Lower lobe of right lung (tissue), 2 donors: ENCODE measurements around the gene HPCAL1. TPM values are rescaled to one million over a fixed set of nuclear protein-coding genes. Genes with fewer than 3 reads are reported as not detected.

Experiments
- ATAC-seq, 2 donors: fragments of 200-7000 bp; cut with Tn5 transposase; one replicate each; pipeline ENCODE4 v1.9.1; 2020 to 2022; ENCODE audit warnings: mild to moderate bottlenecking in 2 of 2, moderate library complexity in 2 of 2
- DNase-seq: peaks from one replicate; pipeline ENCODE4 v3.0.0-alpha.2; 2020
- H3K27ac ChIP-seq: fragments of 200-600 bp; one replicate; pipeline ENCODE4 v1.8.0; 2022
- H3K27me3 ChIP-seq: fragments of 200-600 bp; one replicate; pipeline ENCODE4 v1.8.0; 2022; ENCODE audit warnings: low read depth
- H3K36me3 ChIP-seq: fragments of 200-600 bp; one replicate; pipeline ENCODE4 v1.8.0; 2022; ENCODE audit warnings: mild to moderate bottlenecking
- H3K4me1 ChIP-seq: fragments of 200-600 bp; one replicate; pipeline ENCODE4 v1.8.0; 2022
- H3K4me3 ChIP-seq: fragments of 200-600 bp; one replicate; pipeline ENCODE4 v1.8.0; 2022; ENCODE audit warnings: mild to moderate bottlenecking
- H3K9me3 ChIP-seq: fragments of 200-600 bp; one replicate; pipeline ENCODE4 v1.8.0; 2022
- CTCF ChIP-seq: fragments of 200-600 bp; IDR thresholded peaks from one replicate; pipeline ENCODE4 v1.8.0; 2022; ENCODE audit warnings: antibody characterized with exemption, mild to moderate bottlenecking
- intact Hi-C: fragments of 100-400 bp; cut with DNase I; formaldehyde crosslinking; loops from one replicate; pipeline ENCODE4 v1.11.0; 2022
- total RNA-seq: library from RNA; stranded (reverse); fragmentation: NEBNext Ultra II Directional; extraction: Animal tissue kit (Norgen Biotek cat#: 25700); gene quantifications from one replicate; pipeline ENCODE4 v1.2.1, GENCODE V29; 2021
- donor health status: DM: no; HTN: yes; CAD: no; lungs with severe emphysema.

The HPCAL1 gene
- total RNA-seq, 1 donor from 2014 or later, result 132 TPM

DNA sequence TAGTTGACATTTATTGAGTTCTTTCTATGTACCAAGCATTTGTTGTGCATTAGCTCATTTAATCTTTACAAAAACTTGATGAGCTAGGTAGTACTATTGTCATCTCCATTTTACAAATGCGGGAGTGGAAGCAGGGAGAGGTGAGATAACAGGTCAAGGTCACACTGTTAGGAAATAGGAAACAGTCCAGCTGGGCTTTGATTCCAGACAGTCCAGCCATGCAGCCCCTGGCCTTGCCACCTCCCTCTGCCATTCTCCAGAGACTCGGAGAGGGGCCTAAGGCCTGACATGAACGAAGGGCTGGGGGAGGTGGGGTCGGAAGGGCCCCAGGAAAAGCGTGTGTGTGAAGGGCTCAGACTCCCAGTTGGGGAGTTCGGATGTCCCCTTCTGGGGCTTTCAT, 89.8 kb downstream of the HPCAL1 start:
- no peak for DNase-seq
- TF ChIP-seq CTCF, result no peak
- Histone ChIP-seq H3K36me3 (peaks cover 1% of the 10 kb centered on the region), H3K4me3 (no peak overlapping the region), H3K27me3 (no peaks in the 10 kb centered on the region), H3K9me3 (no peaks in the 10 kb centered on the region), H3K27ac (peak overlapping the region; percentile 47), H3K4me1 (peaks cover 86% of the 10 kb centered on the region)
- ATAC-seq, result no peak
- intact Hi-C loops, result no loop called here

DNA sequence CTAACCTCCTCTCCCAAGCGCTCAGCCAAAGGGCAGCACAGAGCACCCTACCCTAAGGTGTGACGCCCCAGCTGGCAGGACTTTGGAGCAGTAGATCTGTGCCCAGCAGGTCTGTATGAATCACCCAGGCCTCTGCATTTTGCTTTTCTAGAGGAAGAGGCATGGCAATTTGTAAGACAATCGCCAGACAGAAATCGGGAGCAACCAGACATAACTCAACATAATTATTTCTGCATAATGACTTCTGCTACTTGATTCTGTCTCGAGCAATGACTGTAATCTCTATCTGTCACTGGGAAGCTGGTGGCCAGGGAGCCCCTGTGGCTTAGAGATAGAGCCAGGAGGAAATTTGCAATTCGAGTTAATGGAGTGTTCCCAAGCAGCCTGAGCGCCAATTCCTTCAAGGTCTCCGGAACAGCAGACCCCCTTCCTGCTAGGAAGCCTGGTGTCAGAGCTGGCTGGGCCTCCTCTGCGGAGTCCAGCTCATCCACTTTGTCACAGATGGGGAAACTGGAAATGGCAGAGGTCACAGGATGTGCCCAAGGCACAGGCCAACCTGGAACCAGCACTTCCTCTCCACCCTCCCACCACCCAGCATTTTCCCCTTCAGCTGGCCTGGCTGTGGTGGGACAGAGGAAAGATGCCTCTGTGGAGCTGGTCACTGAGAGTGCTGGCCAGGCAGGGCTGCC, 90.4 kb downstream of the HPCAL1 start:
- Histone ChIP-seq H3K4me1 (peaks cover 86% of the 10 kb centered on the region), H3K27me3 (no peaks in the 10 kb centered on the region), H3K9me3 (no peaks in the 10 kb centered on the region), H3K27ac (peak overlapping the region; percentile 47), H3K36me3 (peaks cover 7% of the 10 kb centered on the region), H3K4me3 (no peak overlapping the region)
- intact Hi-C loops, result no loop called here
- TF ChIP-seq CTCF, result no peak
- no peak for DNase-seq
- no peak for ATAC-seq

DNA sequence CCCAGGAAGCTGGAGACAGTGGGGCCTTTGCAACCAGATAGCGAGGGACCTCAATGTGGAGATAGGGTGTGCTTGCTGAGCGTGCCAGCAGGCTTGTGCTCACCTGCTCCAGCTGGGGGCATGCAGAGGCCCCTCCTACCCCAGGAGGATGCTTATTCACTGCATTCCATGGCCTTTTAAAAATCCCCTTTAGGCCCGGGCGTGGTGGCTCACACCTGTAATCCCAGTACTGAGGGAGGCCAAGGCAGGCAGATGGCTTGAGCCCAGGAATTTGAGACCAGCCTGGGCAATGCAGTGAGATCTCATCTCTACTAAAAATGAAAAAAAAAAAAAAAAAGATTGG, 90.9 kb downstream of the HPCAL1 start:
- DNase-seq (no peak), ATAC-seq (no peak)
- Histone ChIP-seq H3K27ac (peak overlapping the region; percentile 47), H3K4me3 (no peak overlapping the region), H3K27me3 (no peaks in the 10 kb centered on the region), H3K9me3 (no peaks in the 10 kb centered on the region), H3K4me1 (peaks cover 86% of the 10 kb centered on the region), H3K36me3 (peaks cover 7% of the 10 kb centered on the region)
- no peak for TF ChIP-seq CTCF
- intact Hi-C loops, result no loop called here

DNA sequence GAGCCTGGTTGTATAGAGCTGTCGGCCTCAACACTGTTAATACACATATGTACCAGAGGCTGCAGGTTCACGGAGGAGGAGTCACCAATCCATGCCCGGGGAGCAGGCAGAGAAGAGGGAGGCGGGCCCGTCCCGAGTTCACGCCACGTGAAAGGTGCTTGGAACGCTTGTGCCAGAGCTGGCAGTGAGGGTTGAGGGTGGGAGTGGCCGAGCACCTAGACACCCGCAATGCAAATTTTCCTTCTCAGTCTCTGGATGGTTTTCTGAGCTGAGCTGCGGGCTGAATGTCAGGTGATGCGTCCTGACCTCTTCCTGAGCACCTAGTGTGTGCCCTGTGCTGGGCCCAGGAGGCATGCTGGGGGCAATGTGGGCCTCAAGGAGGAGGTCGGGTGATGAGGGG, 93.2 kb downstream of the HPCAL1 start:
- TF ChIP-seq CTCF, result no peak
- H3K36me3 ChIP-seq, result peaks cover 17% of the 10 kb centered on the region
- H3K27ac ChIP-seq, result no peak overlapping the region
- no peak overlapping the region for H3K4me3 ChIP-seq
- H3K9me3 ChIP-seq, result no peaks in the 10 kb centered on the region
- ATAC-seq (peak; percentile 64 to 79), DNase-seq (peak; percentile 81)
- H3K4me1 ChIP-seq, result peaks cover 80% of the 10 kb centered on the region
- no peaks in the 10 kb centered on the region for H3K27me3 ChIP-seq
- intact Hi-C loops, result no loop called here

GRCh38 chr2:10396464-10396863, 93.8 kb downstream of the HPCAL1 start:
- no peak for DNase-seq
- TF ChIP-seq CTCF, result no peak
- Histone ChIP-seq H3K36me3 (peaks cover 17% of the 10 kb centered on the region), H3K4me1 (peaks cover 82% of the 10 kb centered on the region), H3K9me3 (no peaks in the 10 kb centered on the region), H3K4me3 (no peak overlapping the region), H3K27me3 (no peaks in the 10 kb centered on the region), H3K27ac (peak overlapping the region; percentile 60)
- ATAC-seq, result no peak
- intact Hi-C loops, result no loop called here
